NCI-H2196 (cell line): ENCODE data around the gene IL23A.
"Not testable (repeated sequence)": the region's sequence is repeated elsewhere in the genome, so short reads cannot be mapped to it uniquely, and the experiment has no call there.

Experiments
- DNase-seq: peaks from one replicate; lab custom pipeline; 2025; ENCODE audit not compliant: unreplicated experiment; lab: John Stamatoyannopoulos, UW

IL23A gene

GRCh38 chr12:56338308-56339157, at the start of gene IL23A:
IL23A (plus strand) TSS chr12:56338884; CDS start chr12:56339045, 161 bp downstream.
- DNase-seq: no peak

DNA sequence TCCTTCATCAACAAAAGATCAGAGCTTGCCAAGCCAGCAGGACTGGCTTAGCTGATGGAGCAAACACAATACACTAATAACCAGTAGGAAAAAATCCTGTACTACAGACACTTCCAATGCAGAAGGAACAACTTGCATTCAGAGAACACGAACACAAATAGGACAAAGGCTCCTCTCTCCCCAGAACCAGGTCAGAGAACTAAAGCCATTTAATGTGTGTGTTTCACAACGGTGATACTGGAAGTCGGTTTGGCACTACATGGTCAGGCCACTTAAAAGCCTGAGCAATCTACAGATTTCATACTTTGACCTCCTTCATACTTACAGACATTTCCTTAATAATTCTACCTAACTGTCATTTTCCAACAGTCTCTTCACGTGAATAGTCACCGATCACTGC, 44.9 kb upstream of the IL23A start:
- no peak for DNase-seq

DNA sequence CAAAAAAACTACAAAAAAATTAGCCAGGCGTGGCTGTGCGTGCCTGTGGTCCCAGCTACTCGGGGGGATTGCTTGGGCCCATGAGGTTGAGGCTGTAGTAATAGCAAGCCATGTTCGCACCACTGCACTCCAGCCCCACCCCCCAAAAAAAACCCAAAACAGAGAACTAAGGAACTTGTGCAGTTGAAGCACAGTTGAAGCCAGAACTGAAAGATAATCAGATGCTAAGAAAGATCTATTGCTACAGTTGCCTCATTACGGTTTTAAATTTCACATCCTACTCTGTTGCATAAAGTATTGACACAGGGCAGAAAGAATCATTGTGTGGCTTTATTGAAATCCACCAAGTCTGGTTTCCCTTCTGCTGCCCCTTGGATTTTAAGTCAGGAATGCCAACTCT, 42.4 kb upstream of the IL23A start:
- DNase-seq: no peak

GRCh38 chr12:56297400-56297799, 41.3 kb upstream of the IL23A start:
- DNase-seq: no peak

DNA sequence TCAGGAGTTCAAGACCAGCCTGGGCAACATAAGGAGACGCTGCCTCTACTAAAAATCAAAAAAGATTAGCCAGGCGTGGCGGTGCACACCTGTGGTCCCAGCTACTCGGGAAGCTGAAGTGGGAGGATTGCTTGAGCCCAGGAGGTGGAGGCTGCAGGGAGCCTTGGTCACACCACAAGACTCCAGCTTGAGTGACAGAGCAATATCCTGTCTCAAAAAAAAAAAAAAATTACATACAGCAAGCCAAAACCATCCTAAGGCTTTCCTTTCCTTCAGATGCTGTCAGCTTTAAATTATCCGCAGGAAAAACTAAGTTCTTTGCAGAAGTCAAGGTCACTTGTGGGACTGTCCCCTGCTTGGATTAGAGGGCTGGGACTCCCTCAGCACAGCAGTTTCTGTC, 39.9 kb upstream of the IL23A start:
- no peak for DNase-seq

GRCh38 chr12:56299308-56299852, 39.3 kb upstream of the IL23A start:
- no peak for DNase-seq

GRCh38 chr12:56299853-56300643, 38.6 kb upstream of the IL23A start, which contains the start of gene CS:
CS (minus strand) TSS chr12:56300330; CDS start chr12:56300201, 129 bp downstream.
- peak; percentile 98 for DNase-seq

DNA sequence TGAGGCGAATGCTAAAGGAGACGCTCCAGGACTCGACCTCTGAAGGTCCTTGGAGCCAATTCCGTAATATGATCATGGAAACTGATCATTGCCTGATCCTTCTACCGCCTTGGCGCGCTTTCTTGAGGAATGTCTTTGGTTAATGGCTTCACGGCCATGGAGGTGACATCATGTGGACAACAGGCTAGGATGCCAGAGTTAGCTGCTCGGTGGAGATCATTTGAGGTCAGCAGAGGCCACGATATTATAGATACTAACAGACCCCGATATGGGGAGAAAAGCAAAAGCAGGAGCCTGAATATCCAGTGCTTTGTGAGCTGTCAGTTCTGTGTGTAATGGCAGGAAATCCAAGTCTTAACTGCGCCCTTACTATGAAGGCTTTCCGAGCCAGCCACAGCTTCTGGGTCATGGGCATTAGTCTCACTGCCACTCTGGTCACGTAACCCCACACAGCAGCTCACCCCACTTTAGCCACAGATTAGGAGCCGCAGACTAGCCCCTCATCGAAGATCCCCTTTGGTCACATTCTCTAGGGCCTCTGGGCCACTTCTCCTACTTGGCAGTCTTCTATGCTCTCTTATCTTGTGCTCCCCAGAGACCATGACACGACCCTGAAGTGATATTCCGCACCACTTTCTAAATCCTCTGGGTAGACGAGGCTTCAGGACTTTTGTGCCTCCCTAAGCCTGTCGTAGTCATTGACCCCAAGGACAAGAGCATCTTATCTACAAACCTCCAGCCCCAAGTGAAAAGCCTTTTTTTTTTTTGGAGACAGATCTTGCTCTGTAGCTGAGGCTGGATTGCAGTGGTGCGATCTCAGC, 37.8 kb upstream of the IL23A start:
- DNase-seq: no peak

DNA sequence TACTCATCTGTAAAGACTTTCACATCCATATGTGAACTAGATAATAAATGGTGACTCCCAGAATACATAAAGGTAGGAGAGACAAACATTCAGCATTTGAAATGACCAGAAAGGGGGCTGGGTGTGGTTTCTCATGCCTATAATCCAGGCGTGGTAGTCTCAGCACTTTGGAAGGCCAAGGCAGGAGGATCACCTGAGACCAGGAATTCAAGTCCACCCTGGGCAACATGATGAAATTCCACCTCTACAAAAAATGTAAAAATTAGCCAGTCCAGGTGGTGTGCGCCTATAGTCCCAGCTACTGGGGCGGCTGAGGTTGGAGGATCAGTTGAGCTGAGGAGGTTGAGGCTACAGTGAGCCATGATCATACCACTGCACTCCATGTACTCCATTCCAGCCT, 34.4 kb upstream of the IL23A start:
- no peak for DNase-seq

- no peak for DNase-seq
These were observed 33.7 kb upstream of the IL23A start for GRCh38 chr12:56304872-56305590.

DNA sequence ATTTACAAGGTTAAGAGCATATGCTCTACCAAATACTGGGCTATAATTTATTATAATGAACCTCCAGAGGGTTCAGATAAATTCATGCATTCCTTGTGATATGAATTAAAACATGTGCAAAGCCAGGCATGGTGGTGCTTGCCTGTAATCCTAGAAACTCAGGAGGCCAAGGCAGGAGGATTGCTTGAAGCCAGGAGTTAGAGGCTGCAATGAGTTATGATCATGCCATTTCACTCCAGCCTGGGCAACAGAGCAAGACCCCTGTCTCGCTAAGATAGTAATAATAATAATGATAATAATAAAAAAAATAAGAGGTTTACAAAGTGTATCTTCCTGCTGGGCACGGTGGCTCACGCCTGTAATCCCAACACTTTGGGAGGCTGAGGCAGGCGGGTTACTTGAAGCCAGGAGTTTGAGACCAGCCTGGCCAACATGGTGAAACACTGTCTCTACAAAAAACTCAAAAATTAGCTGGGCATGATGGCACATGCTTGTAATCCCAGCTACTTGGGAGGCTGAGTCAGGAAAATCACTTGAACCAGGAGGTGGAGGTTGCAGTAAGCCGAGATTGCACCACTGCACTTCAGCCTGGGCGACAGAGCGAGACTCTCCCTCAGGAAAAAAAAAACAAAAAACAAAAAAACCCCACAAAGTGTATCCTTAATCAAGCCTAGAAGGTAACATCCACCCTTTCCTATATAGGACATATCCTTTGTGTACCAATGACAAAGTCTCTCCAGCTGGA, 31.3 kb upstream of the IL23A start:
- no peak for DNase-seq

- no peak for DNase-seq
These were observed 30.0 kb upstream of the IL23A start for GRCh38 chr12:56308714-56309113.

DNA sequence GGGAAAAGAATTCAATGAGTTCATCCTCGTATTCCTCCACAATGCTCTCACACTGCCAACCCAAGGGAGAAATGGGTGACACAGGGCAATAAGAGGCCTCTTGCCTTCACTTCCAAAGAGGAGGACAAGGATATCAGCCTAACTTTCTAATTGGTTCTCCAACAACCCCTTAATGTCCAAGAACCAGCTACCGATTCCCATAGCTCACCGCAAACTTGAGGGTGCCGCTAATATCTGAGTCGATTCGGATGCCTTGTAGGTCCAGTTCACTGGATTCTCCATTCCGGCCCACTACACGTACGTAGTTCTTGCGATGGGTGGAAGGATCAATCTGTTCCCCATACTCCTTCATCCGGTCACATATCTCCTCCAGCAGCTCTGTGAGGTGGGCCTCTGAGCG, 27.7 kb upstream of the IL23A start:
- no peak for DNase-seq

GRCh38 chr12:56315249-56315621, 23.4 kb upstream of the IL23A start:
- DNase-seq: no peak

DNA sequence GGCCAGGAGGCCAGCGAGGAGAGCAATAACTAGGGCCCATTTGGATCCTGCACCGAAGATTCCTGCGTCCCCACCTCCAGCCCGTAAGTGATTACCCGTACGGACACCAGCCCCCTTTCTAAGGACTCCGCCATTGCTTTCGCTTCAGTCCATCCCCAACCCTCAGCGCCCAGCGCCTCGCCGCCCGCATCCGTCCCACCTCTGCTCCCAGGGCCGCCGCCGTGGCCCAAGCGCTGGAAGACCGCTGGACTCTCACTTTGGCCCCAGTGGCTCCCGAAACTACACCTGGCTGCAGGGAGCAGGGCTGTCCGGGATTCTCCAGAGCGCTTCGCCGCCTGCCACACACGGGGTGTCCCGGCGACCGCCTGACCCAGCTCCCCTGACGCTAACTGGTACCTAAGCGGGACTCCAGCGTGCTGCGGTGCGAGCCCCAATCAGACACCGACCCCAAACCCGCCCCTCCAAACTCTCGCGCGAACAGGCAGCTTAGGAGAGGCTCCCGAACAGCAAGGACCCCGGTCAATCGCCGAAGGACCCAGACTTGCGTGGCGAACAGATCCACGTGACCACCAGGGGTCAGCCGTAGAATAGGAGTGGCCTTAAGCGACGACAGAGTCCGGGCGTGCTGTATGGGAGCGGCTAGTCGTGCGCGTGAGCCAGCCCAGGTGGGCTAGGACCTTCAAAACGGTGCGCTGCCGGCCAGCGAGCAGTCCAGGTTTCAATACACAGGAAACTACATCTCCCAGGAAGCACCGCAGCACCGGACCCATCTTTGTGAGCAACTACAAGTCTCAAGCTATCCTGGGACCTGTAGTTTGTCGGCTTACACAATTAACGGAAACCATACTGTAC, 22.8 kb upstream of the IL23A start, which contains the start of gene CNPY2:
Gene CNPY2, minus strand, starts transcription at position 367 of the 852 bp plus-strand sequence. CDS start 771 bp downstream, outside the sequence.
- DNase-seq: peak; percentile 95

DNA sequence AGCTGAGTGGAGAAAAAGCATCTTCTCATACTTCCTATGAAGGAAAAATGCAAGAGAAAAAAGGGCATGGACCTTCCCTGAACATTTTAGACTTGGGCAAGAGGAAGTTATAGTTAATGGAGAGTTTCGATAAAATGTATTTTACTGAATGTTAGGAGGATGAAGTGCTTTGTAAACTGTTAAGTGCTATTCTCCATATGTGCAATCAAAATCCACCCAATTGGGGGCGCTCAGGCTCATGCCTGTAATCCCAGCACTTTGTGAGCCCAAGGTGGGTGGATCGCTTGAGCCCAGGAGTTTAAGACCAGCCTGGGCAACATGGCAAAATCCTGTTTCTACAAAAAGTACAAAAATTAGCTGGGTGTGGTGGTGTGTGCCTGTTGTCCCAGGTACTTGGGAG, 21.0 kb upstream of the IL23A start:
- no peak for DNase-seq

DNA sequence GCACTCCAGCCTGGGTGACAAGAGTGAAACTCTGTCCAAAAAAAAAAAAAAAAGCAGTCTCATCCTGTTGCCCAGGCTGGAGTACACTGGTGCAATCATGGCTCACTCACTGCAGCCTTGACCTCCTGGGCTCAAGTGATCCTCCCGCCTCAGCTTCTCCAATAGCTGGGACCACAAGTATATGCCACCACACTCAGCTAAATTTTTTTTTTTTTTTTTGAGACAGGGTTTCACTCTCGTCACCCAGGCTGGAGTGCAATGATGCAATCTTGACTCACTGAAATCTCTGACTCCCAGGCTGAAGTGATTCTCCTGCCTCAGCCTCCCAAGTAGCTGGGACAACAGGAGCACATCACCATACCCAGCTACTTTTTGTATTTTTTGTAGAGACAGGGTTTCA, 17.7 kb upstream of the IL23A start:
- DNase-seq: no peak

GRCh38 chr12:56321610-56322009, 17.1 kb upstream of the IL23A start:
- DNase-seq: not testable (repeated sequence)

DNA sequence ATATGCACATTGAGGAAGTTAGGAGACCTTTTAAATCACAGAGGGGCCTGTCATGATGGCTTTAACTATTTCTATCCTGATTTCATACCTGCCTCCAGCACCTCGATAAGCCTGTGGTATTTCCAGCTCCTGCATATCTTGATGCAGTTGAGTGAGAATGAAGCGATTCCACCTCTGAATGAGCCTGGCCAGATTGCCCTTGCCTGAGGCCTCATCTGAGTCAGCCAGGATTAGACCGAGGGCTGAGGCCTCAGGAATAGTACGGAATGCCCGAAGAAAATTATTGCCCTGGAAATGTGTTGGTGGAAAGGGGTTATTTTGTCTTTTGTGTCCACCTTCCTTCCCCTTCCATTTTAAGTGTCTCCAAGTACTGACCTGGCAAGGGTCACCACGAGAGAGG, 14.5 kb upstream of the IL23A start:
- no peak for DNase-seq
